ENCODE results near the gene USP13.
A peak's percentile ranks its signal among the peaks of the same experiment; 100 is the strongest.
"Not testable (repeated sequence)": the region's sequence is repeated elsewhere in the genome, so short reads cannot be mapped to it uniquely, and the experiment has no call there.

Gene USP13, protein sequence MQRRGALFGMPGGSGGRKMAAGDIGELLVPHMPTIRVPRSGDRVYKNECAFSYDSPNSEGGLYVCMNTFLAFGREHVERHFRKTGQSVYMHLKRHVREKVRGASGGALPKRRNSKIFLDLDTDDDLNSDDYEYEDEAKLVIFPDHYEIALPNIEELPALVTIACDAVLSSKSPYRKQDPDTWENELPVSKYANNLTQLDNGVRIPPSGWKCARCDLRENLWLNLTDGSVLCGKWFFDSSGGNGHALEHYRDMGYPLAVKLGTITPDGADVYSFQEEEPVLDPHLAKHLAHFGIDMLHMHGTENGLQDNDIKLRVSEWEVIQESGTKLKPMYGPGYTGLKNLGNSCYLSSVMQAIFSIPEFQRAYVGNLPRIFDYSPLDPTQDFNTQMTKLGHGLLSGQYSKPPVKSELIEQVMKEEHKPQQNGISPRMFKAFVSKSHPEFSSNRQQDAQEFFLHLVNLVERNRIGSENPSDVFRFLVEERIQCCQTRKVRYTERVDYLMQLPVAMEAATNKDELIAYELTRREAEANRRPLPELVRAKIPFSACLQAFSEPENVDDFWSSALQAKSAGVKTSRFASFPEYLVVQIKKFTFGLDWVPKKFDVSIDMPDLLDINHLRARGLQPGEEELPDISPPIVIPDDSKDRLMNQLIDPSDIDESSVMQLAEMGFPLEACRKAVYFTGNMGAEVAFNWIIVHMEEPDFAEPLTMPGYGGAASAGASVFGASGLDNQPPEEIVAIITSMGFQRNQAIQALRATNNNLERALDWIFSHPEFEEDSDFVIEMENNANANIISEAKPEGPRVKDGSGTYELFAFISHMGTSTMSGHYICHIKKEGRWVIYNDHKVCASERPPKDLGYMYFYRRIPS

GRCh38 chr3:179652447-179653095 is at the start of gene USP13:
Gene USP13, plus strand, starts transcription at chr3:179653040. Its CDS starts 186 bp downstream, at chr3:179653226.
- peak; percentile 78 for DNase-seq (ENCODE audit: low read depth)

DNA sequence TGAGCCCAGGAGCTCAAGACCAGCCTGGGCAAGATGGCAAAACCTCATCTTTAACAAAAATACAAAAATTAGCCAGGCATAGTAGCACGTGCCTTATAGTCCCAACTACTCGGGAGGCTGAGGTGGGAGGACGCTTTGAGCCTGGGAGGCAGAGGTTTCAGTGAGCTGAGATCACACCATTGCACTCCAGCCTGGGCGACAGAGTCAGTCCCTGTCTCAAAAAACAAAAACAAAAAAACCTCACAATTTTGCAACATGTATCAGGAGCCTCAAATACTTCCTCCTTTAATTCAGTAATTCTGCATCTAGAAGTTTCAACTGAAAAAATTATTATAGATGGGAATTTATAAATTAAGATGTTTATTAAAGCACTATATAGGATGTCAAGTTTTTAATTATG is 49.5 kb upstream of the USP13 start:
- no peak for DNase-seq (ENCODE audit: low read depth)

DNA sequence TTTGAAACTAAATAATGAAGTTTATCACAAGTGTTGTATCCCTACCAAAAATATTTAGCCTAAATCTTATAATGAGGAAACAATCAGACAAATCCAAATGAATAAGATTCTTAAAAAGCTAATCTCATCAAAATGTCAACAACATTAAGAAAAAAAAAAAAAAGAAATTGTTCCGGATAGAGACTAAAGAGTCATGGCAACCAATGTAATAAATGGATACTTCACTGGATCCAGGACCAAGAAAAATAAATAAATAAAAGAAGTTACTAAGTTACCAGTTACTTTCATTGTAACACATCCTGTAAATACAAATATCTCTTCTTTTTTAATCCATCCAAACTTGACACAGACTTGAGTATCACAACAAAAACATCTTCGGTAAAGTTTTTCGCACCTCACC is 49.0 kb upstream of the USP13 start:
- no peak for DNase-seq (ENCODE audit: low read depth)

- peak; percentile 97 for DNase-seq (ENCODE audit: low read depth)
Observed at GRCh38 chr3:179604321-179605078, 48.3 kb upstream of the USP13 start, which contains the start of the genes MRPL47 and NDUFB5. Gene MRPL47, minus strand, starts transcription at chr3:179604638. Its CDS starts 14 bp downstream, at chr3:179604624. Gene NDUFB5, plus strand, starts transcription at chr3:179604794. Its CDS starts 22 bp downstream, at chr3:179604816.

DNA sequence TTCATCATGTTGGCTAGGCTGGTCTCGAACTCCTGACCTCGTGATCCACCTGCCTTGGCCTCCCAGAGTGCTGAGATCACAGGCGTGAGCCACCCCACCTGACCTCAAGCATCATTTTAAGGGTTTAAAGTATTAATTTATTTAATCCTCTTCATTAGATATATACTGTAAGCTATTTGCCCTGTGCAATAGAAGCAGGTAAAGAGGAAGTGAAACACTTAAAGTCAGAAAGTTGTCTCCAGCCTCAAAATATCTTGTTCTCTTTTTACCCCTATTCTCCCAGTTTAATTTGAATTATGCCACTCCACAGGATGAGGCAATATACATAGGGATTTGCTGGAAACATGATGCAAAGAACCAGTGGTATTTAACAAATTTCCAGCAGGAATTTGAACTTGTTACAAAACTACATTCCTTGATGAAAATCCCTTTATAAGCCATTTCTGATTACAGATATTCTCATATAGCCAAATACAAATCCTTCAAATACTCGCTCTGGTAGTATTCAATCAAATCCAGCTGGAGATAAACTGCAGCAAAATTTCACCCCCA is 46.2 kb upstream of the USP13 start:
- DNase-seq (ENCODE audit: low read depth): no peak

DNA sequence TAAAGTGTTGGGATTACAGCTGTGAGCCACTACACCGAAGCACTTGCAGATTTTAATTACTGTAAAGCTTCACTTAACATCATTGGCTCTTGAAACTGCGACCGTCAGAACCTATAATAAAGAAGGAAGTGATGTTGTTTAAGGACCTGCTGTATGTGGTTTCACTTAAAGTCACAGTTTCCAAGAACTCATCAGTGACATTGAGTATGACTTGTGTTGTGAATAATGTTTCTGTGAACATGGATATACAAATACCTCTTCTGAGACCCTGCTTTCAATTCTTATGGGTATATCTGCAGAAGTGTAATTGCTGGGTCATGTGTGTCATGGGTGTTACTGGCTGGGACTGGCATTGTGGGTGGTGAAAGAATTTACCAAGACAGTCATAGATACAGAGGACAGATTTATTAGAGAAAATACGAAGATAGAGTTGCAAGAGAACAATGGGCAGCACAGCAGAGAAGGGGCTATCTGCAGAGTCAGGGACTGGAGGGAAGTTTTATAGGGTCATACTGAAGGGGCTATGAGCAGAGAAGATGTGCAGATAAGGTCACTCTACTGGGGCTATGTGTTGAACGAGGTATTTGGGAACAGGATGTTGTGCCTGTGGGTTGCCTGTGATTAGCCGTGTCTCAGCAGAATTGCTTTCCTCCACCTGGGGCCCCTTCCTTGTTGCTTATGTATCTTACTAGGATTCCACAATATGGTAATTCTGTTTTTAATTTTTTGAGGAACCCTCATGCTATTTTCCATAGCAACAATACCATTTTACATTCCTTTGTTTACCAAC is 43.7 kb upstream of the USP13 start:
- DNase-seq (ENCODE audit: low read depth): no peak

- no peak for DNase-seq (ENCODE audit: low read depth)
Observed at GRCh38 chr3:179610066-179610465, 42.8 kb upstream of the USP13 start.

DNA sequence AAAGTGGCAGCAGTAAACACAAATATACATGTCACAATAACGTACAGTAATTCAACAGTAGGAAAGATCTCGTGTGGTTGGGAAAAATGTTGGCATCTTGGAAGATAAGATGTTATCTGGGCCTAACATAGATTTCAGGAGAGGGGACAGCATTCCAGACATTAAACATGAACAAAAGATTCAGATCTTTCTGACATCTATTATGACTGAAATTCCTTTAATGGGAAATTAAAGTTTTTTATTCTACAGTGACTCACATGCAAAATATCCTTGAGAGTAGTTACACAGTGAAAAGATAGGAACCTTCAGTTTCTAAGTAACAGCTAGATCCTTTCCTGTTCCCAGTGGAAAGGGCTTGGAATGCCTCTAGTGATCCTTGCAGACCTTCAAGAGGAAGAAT is 39.0 kb upstream of the USP13 start:
- DNase-seq (ENCODE audit: low read depth): no peak

GRCh38 chr3:179615458-179616173 is 37.2 kb upstream of the USP13 start:
- DNase-seq (ENCODE audit: low read depth): no peak

- no peak for DNase-seq (ENCODE audit: low read depth)
Observed at GRCh38 chr3:179622023-179622422, 30.8 kb upstream of the USP13 start.

DNA sequence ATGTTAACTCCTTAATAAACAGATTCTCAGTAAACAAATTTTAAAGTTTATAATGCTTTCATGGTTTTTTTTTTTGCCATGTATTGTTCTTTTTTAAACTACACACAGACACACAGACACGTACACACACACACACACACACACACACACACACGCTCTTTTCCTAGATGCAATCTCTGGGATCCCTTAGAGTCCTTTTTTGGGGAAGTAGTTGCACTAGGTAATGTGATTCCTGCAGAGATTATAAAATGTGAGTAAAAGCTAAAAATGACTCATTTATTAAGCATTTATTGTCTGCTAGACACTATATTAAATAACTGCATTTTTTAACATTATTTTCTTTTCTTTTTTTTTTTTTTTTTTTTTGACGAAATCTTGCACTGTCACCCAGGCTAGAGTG is 28.4 kb upstream of the USP13 start:
- no peak for DNase-seq (ENCODE audit: low read depth)

DNA sequence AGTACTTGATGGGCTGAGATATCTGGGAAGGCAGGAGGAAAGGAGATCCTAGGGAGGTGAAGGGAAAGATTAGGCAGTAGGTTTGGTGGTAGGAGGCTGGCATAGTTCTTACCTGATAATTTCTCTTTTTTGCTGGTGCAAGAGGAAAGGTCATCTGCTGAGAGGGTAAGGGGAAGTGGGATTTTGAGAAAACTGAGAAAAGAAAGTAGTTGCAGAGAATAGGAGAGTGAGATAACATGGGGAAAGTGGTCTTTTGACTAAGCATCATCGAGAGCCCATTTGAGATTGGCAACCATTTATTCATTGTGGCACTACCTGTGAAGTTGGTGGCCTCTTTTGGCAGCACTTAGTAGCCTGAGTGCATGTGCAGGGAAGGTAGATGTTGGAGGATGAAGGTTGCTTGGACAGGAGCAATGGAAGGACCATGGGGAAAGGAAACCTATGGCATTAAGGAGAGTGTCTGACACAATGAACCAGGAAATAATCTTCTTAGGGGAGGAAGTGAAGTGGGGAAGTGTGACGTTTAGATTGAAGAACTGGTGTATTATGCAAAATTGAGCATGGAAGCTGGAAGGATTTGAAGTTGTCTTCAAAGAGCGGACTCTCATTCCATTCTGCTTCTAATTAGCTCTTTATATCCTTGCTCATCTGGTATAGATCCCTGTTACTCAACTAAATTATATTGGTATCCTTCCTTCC is 21.9 kb upstream of the USP13 start:
- no peak for DNase-seq (ENCODE audit: low read depth)

GRCh38 chr3:179640469-179640868 is 12.4 kb upstream of the USP13 start:
- no peak for DNase-seq (ENCODE audit: low read depth)

DNA sequence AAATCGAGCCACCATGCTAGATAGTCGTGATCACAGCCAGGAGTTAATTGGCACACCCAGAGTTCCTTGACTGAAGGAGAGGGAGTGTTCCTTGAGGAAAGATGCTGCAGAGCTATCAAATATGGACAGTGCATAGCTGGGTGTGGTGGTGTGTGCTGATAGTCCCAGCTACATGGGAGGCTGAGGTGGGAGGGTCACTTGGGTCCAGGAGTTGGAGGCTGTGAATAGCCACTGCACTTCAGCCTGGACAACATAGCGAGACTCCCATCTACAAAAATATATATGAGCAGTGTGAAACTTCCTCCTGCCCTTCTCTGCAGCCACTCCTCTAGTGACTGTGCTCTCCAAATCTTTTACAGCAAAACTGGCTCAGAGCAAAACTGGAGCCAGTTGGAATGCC is 10.0 kb upstream of the USP13 start:
- no peak for DNase-seq (ENCODE audit: low read depth)

GRCh38 chr3:179643837-179644236 is 9.0 kb upstream of the USP13 start:
- not testable (repeated sequence) for DNase-seq (ENCODE audit: low read depth)

DNA sequence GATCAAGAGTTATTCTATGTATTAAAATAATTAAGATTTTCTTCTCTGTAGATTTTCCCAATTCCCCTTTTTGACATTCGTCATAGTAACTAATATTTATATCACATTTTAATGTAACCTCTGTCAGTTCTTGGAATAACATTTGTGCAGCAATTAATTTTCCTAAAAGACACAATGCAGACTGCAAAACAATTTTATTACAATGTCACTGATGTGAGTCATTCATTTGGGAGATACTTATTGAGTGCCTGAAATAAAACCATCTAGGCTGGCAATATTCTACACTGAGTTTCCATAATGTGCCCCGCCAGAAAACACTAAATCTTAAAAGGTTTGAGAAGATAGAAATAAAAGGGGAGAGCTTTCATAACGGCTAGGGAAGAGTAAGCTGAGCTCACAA is 6.7 kb upstream of the USP13 start:
- no peak for DNase-seq (ENCODE audit: low read depth)

DNA sequence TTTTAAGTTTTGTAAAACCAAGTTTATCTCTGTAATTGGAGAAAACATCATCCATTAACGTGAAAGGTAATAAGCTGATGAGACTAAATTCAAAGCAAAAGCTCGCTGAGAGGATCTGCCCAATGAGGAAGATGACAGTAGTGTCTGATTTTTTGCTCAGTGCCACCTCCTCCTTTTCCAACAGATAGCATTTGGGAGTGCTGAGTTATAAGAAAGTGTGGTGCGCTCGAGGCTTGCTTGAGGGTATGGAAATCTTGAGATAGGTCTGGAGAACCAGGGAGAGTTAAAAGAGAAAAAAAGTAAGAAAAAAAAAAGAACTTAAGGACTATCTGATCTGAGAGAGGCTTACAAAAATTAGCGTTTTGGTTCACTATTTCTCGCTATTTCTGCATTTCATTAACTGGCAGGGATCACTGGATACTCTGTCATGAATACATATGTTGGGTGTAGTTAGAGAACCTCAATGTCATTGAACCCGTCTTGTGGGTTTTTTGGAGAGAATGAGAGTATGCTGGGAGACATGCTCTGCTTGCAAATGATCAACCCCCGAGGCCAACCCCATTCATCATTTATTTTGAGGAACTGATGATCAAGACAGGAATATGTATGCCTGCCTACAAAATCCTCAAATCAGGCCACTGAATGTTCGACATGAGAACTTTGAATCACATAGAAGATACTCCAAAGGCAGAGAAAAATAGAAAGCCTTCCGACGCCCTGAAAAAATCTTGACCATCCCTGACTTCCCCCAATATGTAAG is 973 bp upstream of the USP13 start:
- no peak for DNase-seq (ENCODE audit: low read depth)

- DNase-seq (ENCODE audit: low read depth): peak; percentile 63
Observed at GRCh38 chr3:179653096-179653797, 407 bp downstream of the USP13 start.

All from stromal cell of bone marrow (primary cell).